MM.1S (cell line): ENCODE data around the gene AGAP1.

Source experiments
- DNase-seq: peaks from one replicate; pipeline ENCODE4 v3.0.0-alpha.2; 2015
- H2AFZ ChIP-seq: fragments of 300-600 bp; sonication (generic); 2 replicates; pipeline ENCODE4 v1.6.0; 2016; ENCODE audit warnings: antibody characterized with exemption, low read length
- H3F3A ChIP-seq: fragments of 300-600 bp; sonication (generic); 2 replicates; pipeline ENCODE4 v1.6.1; 2016; ENCODE audit warnings: mild to moderate bottlenecking, antibody characterized with exemption, low read length, moderate library complexity, mixed read lengths; ENCODE audit not compliant: insufficient read depth
- H3K27ac ChIP-seq: fragments of 300-600 bp; sonication (generic); 2 replicates; pipeline ENCODE4 v1.5.1; 2016; ENCODE audit warnings: mild to moderate bottlenecking, low read length
- H3K27me3 ChIP-seq: fragments of 300-600 bp; sonication (generic); replicated peaks from 2 replicates; pipeline ENCODE4 v1.6.0; 2016; ENCODE audit warnings: low read length; ENCODE audit not compliant: insufficient read depth
- H3K36me3 ChIP-seq: fragments of 300-600 bp; sonication (generic); replicated peaks from 2 replicates; pipeline ENCODE4 v1.6.1; 2016; ENCODE audit warnings: mild to moderate bottlenecking, low read length, mixed read lengths; ENCODE audit not compliant: insufficient read depth
- H3K4me1 ChIP-seq: fragments of 300-600 bp; sonication (generic); 2 replicates; pipeline ENCODE4 v1.6.1; 2016; ENCODE audit warnings: low read length, mixed read lengths
- H3K4me2 ChIP-seq: fragments of 300-600 bp; sonication (generic); 2 replicates; pipeline ENCODE4 v1.6.0; 2016; ENCODE audit warnings: low read depth, low read length
- H3K4me3 ChIP-seq: fragments of 300-600 bp; sonication (generic); 2 replicates; pipeline ENCODE4 v1.5.1; 2016; ENCODE audit warnings: low read length, mixed read lengths
- H3K79me2 ChIP-seq: fragments of 300-600 bp; sonication (generic); 2 replicates; pipeline ENCODE4 v1.6.1; 2016; ENCODE audit warnings: mixed run types, low read length, mixed read lengths
- H3K9ac ChIP-seq: fragments of 300-600 bp; sonication (generic); 2 replicates; pipeline ENCODE4 v1.6.1; 2016; ENCODE audit warnings: low read length, mixed read lengths
- H3K9me2 ChIP-seq: fragments of 300-600 bp; sonication (generic); replicated peaks from 2 replicates; pipeline ENCODE4 v1.6.1; 2016; ENCODE audit warnings: mild to moderate bottlenecking, low read length, mixed read lengths; ENCODE audit not compliant: insufficient read depth
- H3K9me3 ChIP-seq: fragments of 300-600 bp; sonication (generic); replicated peaks from 2 replicates; pipeline ENCODE4 v1.6.1; 2016; ENCODE audit warnings: mild to moderate bottlenecking, low read length, mixed read lengths; ENCODE audit not compliant: insufficient read depth
- H4K20me1 ChIP-seq: fragments of 300-600 bp; sonication (generic); 2 replicates; pipeline ENCODE4 v1.6.1; 2016; ENCODE audit warnings: mild to moderate bottlenecking, low read length, moderate library complexity, mixed read lengths; ENCODE audit not compliant: insufficient read depth
- CTCF ChIP-seq: fragments of 300-600 bp; sonication (generic); IDR thresholded peaks from 2 replicates; pipeline ENCODE4 v1.5.1; 2016; ENCODE audit warnings: antibody characterized with exemption, low read length, mixed read lengths
- EZH2 ChIP-seq: fragments of 300-600 bp; sonication (generic); optimal IDR thresholded peaks from 2 replicates; pipeline ENCODE3; 2017; ENCODE audit warnings: low read depth, mild to moderate bottlenecking, antibody characterized with exemption, low read length, mixed read lengths
- EZH2phosphoT487 ChIP-seq: fragments of 300-600 bp; sonication (generic); IDR thresholded peaks from 2 replicates; pipeline ENCODE4 v1.6.1; 2018; ENCODE audit warnings: antibody characterized with exemption, low read length

AGAP1 gene

GRCh38 chr2:236169151-236169721 is 675.4 kb downstream of the AGAP1 start:
- Histone ChIP-seq H3K4me1 (no peaks in the 10 kb centered on the region), H3K9me2 (no peaks in the 10 kb centered on the region), H2AFZ (no peak overlapping the region), H3K4me2 (no peak overlapping the region), H3K27me3 (peaks cover 57% of the 10 kb centered on the region), H3K36me3 (no peaks in the 10 kb centered on the region), H3K27ac (no peak overlapping the region), H3F3A (no peaks in the 10 kb centered on the region), H4K20me1 (no peaks in the 10 kb centered on the region), H3K9me3 (no peaks in the 10 kb centered on the region), H3K4me3 (no peak overlapping the region), H3K9ac (no peak overlapping the region), H3K79me2 (no peaks in the 10 kb centered on the region)
- TF ChIP-seq EZH2 (no peak), EZH2phosphoT487 (no peak), CTCF (no peak)
- DNase-seq: no peak

- H3K9ac ChIP-seq: no peak overlapping the region
- no peaks in the 10 kb centered on the region for H3F3A ChIP-seq
- no peak for TF ChIP-seq CTCF
- no peak for TF ChIP-seq EZH2
- no peak for TF ChIP-seq EZH2phosphoT487
- H3K9me3 ChIP-seq: no peaks in the 10 kb centered on the region
- H3K4me2 ChIP-seq: no peak overlapping the region
- H3K9me2 ChIP-seq: no peaks in the 10 kb centered on the region
- no peaks in the 10 kb centered on the region for H3K36me3 ChIP-seq
- no peak for DNase-seq
- H3K27me3 ChIP-seq: peaks cover 57% of the 10 kb centered on the region
- no peaks in the 10 kb centered on the region for H4K20me1 ChIP-seq
- no peaks in the 10 kb centered on the region for H3K4me1 ChIP-seq
- no peak overlapping the region for H3K4me3 ChIP-seq
- H3K79me2 ChIP-seq: no peaks in the 10 kb centered on the region
- no peak overlapping the region for H2AFZ ChIP-seq
- H3K27ac ChIP-seq: no peak overlapping the region
These were observed 676.1 kb downstream of the AGAP1 start for GRCh38 chr2:236169741-236170589.

- Histone ChIP-seq H3K9me2 (no peaks in the 10 kb centered on the region), H3F3A (no peaks in the 10 kb centered on the region), H3K36me3 (no peaks in the 10 kb centered on the region), H4K20me1 (no peaks in the 10 kb centered on the region), H3K4me2 (no peak overlapping the region), H3K27ac (no peak overlapping the region), H3K9ac (no peak overlapping the region), H3K4me3 (no peak overlapping the region), H3K27me3 (peaks cover 57% of the 10 kb centered on the region), H3K79me2 (no peaks in the 10 kb centered on the region), H3K4me1 (no peaks in the 10 kb centered on the region), H3K9me3 (no peaks in the 10 kb centered on the region), H2AFZ (no peak overlapping the region)
- DNase-seq: no peak
- TF ChIP-seq EZH2phosphoT487: no peak
- TF ChIP-seq EZH2: no peak
These were observed 676.8 kb downstream of the AGAP1 start for GRCh38 chr2:236170590-236171165.
